ENCODE data around the gene EPX. TPM values are rescaled to one million over a fixed set of nuclear protein-coding genes. Genes with fewer than 3 reads are reported as not detected.

EPX gene
- total and polyA plus RNA-seq, 4 donors: 0.14 to 0.96 TPM; not detected in 2

DNA sequence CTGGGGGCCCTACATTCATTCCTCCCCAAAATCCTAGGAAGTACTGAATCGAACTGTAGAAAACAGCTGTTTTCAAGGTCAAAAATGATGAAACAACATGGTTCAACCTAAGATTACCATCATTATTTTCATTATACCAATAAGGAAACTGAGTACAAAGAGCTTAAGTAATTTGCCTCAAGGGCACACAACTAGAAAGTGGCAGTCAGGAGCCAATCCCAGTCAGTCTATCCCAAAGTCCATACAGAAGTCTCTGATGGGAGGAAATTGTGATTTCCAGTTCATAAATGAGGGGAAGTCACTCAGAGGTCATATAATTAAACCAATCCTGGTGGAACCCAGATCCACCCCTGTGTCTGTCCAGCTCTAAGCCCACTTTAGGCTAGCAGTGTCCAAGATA is 54.3 kb downstream of the EPX start:
- ATAC-seq (ENCODE audit: insufficient read depth, low FRiP score) (no peak), DNase-seq (no peak)
- TF ChIP-seq, protein P1, sequence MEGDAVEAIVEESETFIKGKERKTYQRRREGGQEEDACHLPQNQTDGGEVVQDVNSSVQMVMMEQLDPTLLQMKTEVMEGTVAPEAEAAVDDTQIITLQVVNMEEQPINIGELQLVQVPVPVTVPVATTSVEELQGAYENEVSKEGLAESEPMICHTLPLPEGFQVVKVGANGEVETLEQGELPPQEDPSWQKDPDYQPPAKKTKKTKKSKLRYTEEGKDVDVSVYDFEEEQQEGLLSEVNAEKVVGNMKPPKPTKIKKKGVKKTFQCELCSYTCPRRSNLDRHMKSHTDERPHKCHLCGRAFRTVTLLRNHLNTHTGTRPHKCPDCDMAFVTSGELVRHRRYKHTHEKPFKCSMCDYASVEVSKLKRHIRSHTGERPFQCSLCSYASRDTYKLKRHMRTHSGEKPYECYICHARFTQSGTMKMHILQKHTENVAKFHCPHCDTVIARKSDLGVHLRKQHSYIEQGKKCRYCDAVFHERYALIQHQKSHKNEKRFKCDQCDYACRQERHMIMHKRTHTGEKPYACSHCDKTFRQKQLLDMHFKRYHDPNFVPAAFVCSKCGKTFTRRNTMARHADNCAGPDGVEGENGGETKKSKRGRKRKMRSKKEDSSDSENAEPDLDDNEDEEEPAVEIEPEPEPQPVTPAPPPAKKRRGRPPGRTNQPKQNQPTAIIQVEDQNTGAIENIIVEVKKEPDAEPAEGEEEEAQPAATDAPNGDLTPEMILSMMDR (IDR thresholded peaks at IDR 0.05; ENCODE audit: control extremely low read depth, extremely low read depth): no peak
- H3K4me1 ChIP-seq (ENCODE audit: control insufficient read depth in 5 of 5, insufficient read depth in 5 of 5, low read length in 5 of 5): peaks cover 0 to 6% (median 0%) of the 10 kb centered on the region in 5 donors
- H3K9me3 ChIP-seq (ENCODE audit: control insufficient read depth in 4 of 4, insufficient read depth in 3 of 4, low read length in 3 of 4): no peaks in the 10 kb centered on the region
- 82 to 93% methylated on average over 1 of the region's 1 CpG for WGBS, 2 donors
- H3K27me3 ChIP-seq (ENCODE audit: control insufficient read depth in 3 of 3, insufficient read depth in 3 of 3, low read length in 2 of 3): peaks cover 0 to 43% (median 22%) of the 10 kb centered on the region in 3 donors
- H3K36me3 ChIP-seq (ENCODE audit: control insufficient read depth in 4 of 4, insufficient read depth in 4 of 4, low read length in 4 of 4): no peaks in the 10 kb centered on the region
- no peak overlapping the region for H3K4me3 ChIP-seq
- H3K27ac ChIP-seq (ENCODE audit: low read depth in 1 of 2, low read length in 1 of 2): no peak overlapping the region
- no peak overlapping the region for H3K9ac ChIP-seq (ENCODE audit: insufficient read depth in 1 of 2, low read length in 2 of 2)

DNA sequence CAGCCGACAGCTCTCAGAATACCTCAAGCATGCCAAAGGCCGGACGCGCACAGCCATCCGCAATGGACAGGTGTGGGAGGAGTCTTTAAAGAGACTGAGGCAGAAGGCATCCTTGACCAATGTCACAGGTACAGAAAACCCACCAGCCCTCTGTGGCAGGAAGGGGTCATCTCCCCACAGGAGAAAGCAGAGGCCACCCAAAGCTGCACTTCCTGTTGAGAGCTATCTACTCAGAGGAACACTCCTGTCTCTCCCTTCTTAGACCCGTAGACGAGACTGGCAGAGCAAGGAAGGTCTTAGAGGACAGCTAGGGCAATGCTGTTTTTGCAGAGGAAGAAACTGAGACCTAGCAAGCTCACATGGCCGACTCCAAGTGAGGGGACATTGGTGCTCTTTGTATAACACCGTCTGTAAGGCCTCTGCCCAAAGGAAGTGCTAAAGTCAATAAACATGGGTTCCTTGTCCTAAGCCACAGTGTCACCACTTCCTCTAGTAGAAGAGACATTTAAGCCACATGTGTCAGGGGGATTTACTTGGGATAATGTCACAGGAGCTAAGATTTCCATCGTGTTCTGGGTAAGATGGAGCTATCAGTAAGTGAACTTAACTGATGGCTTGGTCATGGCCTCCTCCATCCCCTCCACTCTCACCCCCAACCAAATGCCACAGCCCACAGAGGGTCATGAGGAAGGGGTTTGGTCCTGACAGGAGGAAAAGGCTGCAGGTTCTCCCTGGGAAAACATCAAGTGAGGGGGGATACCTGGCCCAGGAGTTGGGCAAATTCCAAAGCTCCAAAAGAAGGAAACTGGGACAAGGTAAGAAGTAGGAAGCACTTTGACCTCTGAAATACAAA is 55.2 kb downstream of the EPX start:
- H3K9me3 ChIP-seq (ENCODE audit: control insufficient read depth in 4 of 4, insufficient read depth in 3 of 4, low read length in 3 of 4): no peaks in the 10 kb centered on the region
- no peak overlapping the region for H3K9ac ChIP-seq (ENCODE audit: insufficient read depth in 1 of 2, low read length in 2 of 2)
- no peak overlapping the region for H3K27ac ChIP-seq (ENCODE audit: low read depth in 1 of 2, low read length in 1 of 2)
- peaks cover 0 to 6% (median 0%) of the 10 kb centered on the region in 5 donors for H3K4me1 ChIP-seq (ENCODE audit: control insufficient read depth in 5 of 5, insufficient read depth in 5 of 5, low read length in 5 of 5)
- no peaks in the 10 kb centered on the region for H3K36me3 ChIP-seq (ENCODE audit: control insufficient read depth in 4 of 4, insufficient read depth in 4 of 4, low read length in 4 of 4)
- TF ChIP-seq, protein P1 (IDR thresholded peaks at IDR 0.05; ENCODE audit: control extremely low read depth, extremely low read depth): no peak
- ATAC-seq (ENCODE audit: insufficient read depth, low FRiP score) (no peak), DNase-seq (no peak)
- H3K27me3 ChIP-seq (ENCODE audit: control insufficient read depth in 3 of 3, insufficient read depth in 3 of 3, low read length in 2 of 3): peaks cover 0 to 34% (median 22%) of the 10 kb centered on the region in 3 donors
- 66 to 70% methylated on average over 10 of the region's 10 CpGs for WGBS, 2 donors
- no peak overlapping the region for H3K4me3 ChIP-seq

DNA sequence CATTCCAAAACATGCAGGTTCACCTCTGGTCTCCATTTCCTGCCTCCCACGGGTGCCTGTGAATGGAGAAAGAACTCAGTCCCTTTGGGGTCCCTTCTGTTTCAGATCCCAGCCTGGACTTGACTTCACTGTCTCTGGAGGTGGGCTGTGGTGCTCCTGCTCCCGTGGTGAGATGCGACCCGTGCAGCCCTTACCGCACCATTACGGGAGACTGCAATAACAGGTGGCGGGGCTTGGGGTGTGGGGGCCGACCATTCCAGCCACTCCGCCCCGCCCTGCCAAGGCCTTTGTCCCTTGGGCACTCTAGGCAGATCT is 56.4 kb downstream of the EPX start:
- 29 to 30% methylated on average over 10 of the region's 10 CpGs for WGBS, 2 donors
- H3K4me3 ChIP-seq: no peak overlapping the region
- peaks cover 0 to 26% (median 14%) of the 10 kb centered on the region in 3 donors for H3K27me3 ChIP-seq (ENCODE audit: control insufficient read depth in 3 of 3, insufficient read depth in 3 of 3, low read length in 2 of 3)
- peaks cover 0 to 6% (median 0%) of the 10 kb centered on the region in 5 donors for H3K4me1 ChIP-seq (ENCODE audit: control insufficient read depth in 5 of 5, insufficient read depth in 5 of 5, low read length in 5 of 5)
- no peaks in the 10 kb centered on the region for H3K36me3 ChIP-seq (ENCODE audit: control insufficient read depth in 4 of 4, insufficient read depth in 4 of 4, low read length in 4 of 4)
- H3K9me3 ChIP-seq (ENCODE audit: control insufficient read depth in 4 of 4, insufficient read depth in 3 of 4, low read length in 3 of 4): no peaks in the 10 kb centered on the region
- TF ChIP-seq, protein P1 (IDR thresholded peaks at IDR 0.05; ENCODE audit: control extremely low read depth, extremely low read depth): no peak
- H3K9ac ChIP-seq (ENCODE audit: insufficient read depth in 1 of 2, low read length in 2 of 2): no peak overlapping the region
- ATAC-seq (ENCODE audit: insufficient read depth, low FRiP score): no peak
- H3K27ac ChIP-seq (ENCODE audit: low read depth in 1 of 2, low read length in 1 of 2): no peak overlapping the region
- no peak for DNase-seq
